HG02623 (cell line): Measurements from ENCODE around the gene RFLNA.

Experiments
- ATAC-seq: cut with Tn5 transposase; IDR thresholded peaks from one replicate; pipeline ENCODE4 v1.9.1; 2021; ENCODE audit warnings: moderate library complexity; ENCODE audit not compliant: unreplicated experiment

The RFLNA gene

DNA sequence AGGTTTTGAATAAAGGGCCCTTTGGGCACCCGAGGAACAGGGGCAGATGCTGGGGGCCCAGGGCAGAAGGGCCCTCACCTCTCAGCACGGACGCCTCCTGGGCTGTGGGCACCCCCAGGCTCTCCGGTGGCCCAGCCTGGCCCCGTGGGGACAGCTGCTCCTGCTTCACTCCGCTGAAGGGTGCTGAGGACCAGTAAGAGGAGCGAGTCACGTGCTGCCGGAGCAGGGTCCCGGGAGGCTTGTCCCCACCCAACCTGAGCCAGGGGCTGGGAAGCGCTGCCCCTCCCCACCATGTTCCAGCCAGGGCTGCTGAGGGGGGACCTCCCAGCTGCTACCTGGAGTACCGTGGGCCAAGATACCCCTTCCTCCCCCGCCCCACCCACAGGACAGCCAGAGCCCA lies 59.5 kb downstream of the RFLNA start:
- ATAC-seq = no peak

DNA sequence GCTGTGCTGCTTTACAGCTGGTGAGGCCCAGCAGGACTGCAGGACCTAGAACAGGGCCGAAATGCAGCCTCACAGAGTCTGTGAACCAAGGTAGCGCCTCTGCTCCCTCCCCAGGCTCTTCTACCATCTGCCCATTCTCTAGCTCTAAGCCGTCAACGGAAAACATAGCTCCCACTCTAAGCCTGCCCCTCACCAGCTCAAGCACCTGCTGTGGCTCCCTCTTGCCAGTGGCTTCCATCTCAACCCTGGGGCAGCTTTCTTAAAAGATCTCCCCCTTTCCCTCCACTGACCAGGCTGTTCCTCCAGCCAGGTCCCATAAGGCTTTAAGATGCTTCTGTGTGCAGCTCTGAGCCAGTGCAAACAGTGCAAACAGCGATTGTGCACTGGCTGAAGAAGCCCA lies 61.3 kb downstream of the RFLNA start:
- no peak for ATAC-seq

DNA sequence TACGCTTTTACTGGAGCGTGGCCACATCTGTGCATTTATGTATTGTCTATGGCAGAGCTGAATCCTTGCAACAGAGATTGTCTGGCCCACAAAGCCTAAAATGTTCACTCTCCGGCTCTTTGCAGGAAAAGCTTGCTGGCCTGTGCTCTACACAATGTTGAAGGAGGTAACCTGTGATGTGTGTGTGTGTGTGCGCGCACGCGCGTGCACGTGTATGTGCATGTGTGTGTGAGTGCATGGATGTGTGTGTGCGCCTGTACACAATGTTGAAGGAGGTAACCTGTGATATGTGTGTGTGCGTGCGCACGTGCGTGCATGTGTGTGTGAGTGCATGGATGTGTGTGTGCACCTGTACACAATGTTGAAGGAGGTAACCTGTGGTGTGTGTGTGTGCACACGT lies 62.7 kb downstream of the RFLNA start:
- ATAC-seq = no peak

DNA sequence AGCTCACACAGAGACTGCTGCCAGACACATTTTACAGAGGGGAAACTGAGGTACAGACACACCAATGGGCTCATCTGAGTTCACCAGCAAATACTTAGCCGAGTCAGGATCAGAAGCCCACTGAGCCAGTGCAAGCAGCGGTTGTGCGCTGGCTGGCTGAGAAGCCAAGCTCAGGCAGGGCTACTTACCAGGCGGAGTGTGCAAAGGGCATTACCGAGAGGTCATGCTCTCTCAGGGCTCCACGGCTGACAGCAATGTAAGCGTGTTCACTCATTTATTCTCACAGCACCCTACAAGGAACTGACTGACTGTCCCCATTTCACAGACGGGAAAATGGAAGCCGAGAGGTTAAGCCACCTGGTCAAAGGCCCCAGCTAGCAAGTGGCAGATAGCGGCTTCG lies 63.7 kb downstream of the RFLNA start:
- no peak for ATAC-seq

DNA sequence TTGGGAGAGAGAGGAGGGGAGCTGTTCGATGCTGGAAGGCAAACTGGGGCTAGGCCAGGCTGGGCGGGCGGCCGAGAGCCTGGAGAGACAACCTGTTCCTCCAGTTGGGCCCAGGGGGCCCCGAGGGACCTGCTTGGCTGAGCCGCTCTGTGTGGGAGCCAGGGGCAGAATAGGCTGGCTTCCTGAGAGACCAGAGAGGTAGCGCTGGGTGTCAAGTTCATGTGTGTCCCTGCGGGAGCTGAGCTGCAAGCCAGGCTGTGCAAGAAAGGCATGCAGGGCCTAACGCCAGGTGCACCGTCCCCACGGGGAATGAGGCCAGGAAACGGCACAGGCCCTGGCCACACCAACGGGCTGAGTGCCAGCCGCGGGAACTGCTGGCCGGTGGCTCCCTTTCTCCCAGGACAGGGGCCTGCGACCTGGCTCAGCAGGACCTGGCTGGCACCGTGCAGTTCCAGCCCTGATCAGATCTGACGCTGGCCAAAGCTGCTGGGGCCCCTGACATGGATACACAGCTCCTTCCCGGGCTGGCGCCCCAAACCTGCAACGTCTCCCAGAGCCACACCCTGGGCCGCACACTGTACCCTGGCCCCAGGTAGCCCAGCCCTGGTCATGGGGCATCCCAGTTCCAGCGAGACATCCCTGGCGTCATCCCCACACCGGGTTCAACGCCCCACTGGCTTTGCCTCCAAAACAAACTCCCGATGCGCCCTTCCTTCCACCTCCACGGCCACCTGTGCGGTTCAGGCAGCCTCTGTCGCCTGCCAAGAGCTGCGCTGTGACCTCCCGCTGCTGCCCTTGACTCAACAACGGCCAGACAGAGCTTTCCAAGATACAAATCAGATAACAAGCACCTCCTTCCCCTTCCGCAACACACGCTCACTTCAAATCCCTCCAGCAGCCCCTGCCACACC lies 65.0 kb downstream of the RFLNA start:
- no peak for ATAC-seq

DNA sequence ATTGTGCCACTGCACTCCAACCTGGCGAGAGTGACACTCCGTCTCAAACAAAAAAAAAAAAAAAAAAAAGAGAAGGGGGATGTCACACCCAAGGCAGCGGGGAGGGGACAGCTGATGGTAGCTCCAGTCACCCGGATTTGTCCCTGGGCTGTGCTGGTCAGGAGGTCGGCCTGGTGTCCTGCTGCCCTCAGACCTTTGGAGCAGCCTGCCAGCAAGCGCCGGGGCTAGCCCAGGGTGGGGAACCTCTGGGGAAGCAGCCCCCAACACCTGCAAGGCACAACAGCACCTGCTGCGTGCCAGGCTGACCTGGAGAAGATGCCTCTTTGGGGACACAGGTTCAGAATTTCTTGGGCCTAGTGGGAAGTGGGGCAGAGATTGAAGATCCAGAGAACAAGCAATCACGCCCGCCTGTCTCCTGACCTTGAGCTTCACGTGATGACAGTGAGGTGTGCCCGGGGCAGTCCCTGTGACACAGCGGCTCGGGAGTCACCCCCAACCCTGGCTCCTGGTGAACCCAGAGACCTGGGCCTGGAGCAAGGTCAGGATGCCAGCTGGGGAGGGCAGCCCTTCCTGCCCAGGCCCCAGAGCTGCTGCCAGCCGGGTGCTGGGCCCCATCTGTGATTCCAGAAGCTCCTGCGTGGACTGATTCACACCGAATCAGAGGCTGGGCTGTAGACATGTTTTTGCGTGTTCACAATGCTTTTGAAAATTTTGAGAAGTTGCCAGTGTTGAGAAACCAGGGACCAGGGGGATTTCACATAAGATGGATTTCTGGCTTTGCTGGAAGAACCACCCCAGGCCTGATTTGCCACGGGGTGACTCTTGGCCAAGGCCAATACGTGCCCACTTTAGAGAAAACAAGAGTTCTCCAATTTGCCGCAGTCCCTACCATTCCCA lies 66.4 kb downstream of the RFLNA start:
- no peak for ATAC-seq

DNA sequence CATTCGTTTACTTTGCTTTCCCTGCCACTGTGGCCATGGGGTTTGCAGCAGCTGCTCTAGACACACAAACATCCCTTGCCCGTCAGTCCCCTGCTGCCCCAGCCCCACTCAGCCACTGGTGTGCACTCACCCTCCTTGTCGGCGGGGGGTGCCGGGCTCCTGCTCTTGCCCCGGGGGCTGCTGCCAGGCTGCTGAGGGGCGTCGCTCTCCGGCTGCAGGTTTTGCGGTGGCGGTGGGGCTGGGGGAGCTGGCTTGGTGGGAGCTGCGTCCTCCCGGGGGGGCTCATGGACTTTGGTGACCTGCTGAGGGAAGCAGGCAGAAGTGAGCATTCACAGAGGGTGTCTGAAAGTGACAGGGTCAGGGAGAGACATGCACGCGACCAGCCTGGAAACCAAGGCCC lies 67.1 kb downstream of the RFLNA start:
- no peak for ATAC-seq

DNA sequence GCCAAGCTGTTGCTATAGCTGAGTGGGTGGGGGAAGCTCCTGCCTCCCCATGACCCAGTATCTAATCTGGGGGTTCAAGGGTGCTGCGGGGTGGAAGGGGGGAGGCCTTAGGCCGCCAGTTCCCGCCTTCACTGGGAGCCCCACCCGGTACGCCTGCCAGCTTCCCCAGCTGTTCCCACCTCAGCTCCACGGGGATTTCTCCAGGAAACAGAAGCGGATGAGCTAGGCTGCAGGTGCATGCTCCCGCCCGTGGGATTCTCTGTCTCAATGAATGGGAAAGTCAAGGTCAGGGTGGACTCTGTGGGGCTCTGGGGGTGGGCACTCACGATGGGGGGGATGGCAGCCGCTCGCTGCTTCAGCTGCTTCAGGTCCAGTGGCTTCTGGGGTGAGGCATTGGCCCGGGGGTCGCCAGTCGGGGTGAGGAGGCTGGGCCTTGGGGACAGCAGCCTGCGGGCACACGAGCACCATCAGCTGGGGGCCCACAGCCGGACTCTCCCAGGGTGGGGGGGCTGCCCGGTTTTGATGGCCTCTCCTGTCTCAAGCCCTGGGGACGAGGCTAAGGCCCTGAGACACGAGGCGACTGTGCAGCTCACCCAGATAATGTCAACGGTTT lies 68.6 kb downstream of the RFLNA start:
- no peak for ATAC-seq

DNA sequence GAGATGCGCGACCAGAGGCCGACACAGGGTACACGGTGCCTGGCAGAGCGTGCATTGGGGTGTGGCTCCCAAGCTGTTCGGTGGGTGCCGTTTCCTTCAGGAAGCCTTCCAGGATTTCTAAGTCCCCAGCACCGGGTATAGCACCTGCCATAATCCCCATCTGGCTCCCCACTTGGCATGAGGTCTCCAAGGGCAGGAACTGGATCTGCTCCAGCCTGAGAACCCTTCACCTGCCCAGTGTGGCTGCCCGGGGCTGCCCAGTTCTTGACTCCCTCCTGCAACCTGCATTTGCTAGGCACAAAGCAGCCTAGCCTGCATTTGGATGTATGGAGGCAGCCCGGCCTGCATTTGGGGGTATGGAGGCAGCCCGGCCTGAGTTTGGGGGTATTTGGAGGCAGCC lies 69.7 kb downstream of the RFLNA start:
- no peak for ATAC-seq
